Lower leg skin (tissue), 3 donors: ENCODE results near the gene MAL.

Experiments
- POLR2A ChIP-seq, 2 donors: fragments of 450-650 bp; IDR thresholded peaks; one replicate each; pipeline ENCODE4 v1.6.1; 2016 to 2017; ENCODE audit warnings: antibody characterized with exemption in 2 of 2, mild to moderate bottlenecking in 1 of 2, moderate library complexity in 1 of 2
- TF ChIP-seq, protein P1 (sequence below), 3 donors: fragments of 450-650 bp; IDR thresholded peaks; one replicate each; pipeline ENCODE4 v1.5.1; 2016; ENCODE audit warnings: antibody characterized with exemption in 3 of 3, mild to moderate bottlenecking in 3 of 3, moderate library complexity in 2 of 3

DNA sequence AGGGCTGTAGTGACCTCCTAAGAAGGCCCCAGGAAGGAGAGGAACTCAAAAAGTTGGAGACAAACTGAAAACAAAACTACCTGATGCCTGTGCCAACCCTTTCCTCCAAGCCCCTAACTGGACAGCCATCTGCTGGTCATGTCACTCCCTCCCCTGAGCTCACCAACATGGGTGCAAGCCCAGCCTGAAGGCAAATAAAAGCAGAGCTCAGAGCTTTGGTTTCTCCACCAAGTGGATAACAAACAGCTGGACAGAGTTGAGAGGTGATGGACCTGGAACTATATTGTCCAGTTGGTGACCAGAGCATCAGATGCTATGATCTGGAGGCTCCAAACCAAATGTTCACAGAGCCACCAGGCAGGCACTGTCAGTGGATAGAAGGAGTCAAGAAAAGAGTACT lies 34.6 kb upstream of the MAL start:
- TF ChIP-seq, protein P1, sequence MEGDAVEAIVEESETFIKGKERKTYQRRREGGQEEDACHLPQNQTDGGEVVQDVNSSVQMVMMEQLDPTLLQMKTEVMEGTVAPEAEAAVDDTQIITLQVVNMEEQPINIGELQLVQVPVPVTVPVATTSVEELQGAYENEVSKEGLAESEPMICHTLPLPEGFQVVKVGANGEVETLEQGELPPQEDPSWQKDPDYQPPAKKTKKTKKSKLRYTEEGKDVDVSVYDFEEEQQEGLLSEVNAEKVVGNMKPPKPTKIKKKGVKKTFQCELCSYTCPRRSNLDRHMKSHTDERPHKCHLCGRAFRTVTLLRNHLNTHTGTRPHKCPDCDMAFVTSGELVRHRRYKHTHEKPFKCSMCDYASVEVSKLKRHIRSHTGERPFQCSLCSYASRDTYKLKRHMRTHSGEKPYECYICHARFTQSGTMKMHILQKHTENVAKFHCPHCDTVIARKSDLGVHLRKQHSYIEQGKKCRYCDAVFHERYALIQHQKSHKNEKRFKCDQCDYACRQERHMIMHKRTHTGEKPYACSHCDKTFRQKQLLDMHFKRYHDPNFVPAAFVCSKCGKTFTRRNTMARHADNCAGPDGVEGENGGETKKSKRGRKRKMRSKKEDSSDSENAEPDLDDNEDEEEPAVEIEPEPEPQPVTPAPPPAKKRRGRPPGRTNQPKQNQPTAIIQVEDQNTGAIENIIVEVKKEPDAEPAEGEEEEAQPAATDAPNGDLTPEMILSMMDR (IDR thresholded peaks at IDR 0.05), result no peak
- TF ChIP-seq POLR2A (IDR thresholded peaks at IDR 0.05), result no peak
